Renal pelvis (tissue), 3 donors: ENCODE data around the gene MAGEB2. TPM values are rescaled to one million over a fixed set of nuclear protein-coding genes. Genes with fewer than 3 reads are reported as not detected.

Source experiments
- polyA plus RNA-seq, 3 donors: library from polyadenylated mRNA; unstranded; fragments of 120-200 nt; gene quantifications; one replicate each; pipeline ENCODE4 v1.2.1, GENCODE V29; 2013; ENCODE audit not compliant: insufficient read length in 3 of 3

Gene MAGEB2
- polyA plus RNA-seq, 3 donors, result not detected

Other genes with a start within 250 kb of the MAGEB2 start
- gene MAGEB3, start 15.1 kb downstream of the MAGEB2 start, polyA plus RNA-seq, result not detected
- not detected for gene MAGEB4, start 26.4 kb downstream of the MAGEB2 start, polyA plus RNA-seq
- not detected for gene MAGEB1, start 31.6 kb downstream of the MAGEB2 start, polyA plus RNA-seq
- under 1 TPM; 0.14 to 0.47 (median 0.37) TPM for gene NR0B1, start 93.8 kb downstream of the MAGEB2 start, polyA plus RNA-seq